ENCODE data around the gene PPT1.

PPT1 gene

DNA sequence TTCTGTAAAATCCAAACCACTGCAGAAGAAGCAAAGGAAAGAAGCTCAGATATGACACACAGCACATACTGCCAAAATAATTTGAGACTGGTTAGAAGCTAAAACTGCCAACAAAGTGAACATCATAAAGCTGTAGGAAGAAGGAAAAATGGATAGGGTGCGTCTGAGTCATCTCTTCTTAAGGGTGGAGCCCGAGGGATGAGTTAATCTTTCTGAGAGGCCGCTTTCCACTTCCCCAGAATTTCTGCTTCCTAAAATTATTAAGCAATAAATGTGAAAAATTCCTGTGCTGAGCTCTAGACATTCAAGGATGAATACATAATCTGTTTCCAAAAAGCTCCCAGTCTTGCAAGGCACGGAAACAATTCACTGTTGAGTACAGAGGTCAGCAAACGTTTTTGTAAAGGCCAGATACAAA is 20.1 kb downstream of the PPT1 start:
- no peaks in the 10 kb centered on the region for H3K4me1 ChIP-seq (ENCODE audit: insufficient read depth, low read length)
- peaks cover 23% of the 10 kb centered on the region for H3K36me3 ChIP-seq (ENCODE audit: insufficient read depth, low read length)
- no peak overlapping the region for H3K9ac ChIP-seq (ENCODE audit: low read depth, low read length)
- H3K9me3 ChIP-seq (ENCODE audit: control insufficient read depth, insufficient read depth, low read length), result no peaks in the 10 kb centered on the region

DNA sequence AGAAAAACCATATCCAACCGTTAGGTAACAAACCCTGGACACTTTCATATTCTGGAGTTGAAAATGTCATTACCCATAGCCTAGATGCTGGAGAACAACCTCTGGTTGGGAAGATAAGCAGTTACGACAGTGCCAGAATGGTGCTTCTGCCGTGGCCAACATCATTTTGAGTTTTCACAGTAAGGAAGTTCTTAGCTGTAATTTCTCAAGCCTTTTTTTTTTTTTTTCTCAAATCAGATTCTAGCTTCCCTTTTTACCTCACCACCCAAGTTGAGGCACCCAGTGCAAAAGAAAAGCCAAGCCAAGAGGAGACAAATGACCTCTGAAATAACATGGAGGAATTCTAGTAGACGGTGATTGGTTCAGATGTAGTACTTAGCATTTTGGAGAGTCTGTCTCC is 21.8 kb downstream of the PPT1 start:
- Histone ChIP-seq H3K9me3 (ENCODE audit: control insufficient read depth, insufficient read depth, low read length) (no peaks in the 10 kb centered on the region), H3K36me3 (ENCODE audit: insufficient read depth, low read length) (peaks cover 34% of the 10 kb centered on the region), H3K9ac (ENCODE audit: low read depth, low read length) (no peak overlapping the region), H3K4me1 (ENCODE audit: insufficient read depth, low read length) (no peaks in the 10 kb centered on the region)

GRCh38 chr1:40073062-40073461 is 24.0 kb downstream of the PPT1 start:
- Histone ChIP-seq H3K9ac (ENCODE audit: low read depth, low read length) (no peak overlapping the region), H3K36me3 (ENCODE audit: insufficient read depth, low read length) (peaks cover 41% of the 10 kb centered on the region), H3K4me1 (ENCODE audit: insufficient read depth, low read length) (no peaks in the 10 kb centered on the region), H3K9me3 (ENCODE audit: control insufficient read depth, insufficient read depth, low read length) (no peaks in the 10 kb centered on the region)

DNA sequence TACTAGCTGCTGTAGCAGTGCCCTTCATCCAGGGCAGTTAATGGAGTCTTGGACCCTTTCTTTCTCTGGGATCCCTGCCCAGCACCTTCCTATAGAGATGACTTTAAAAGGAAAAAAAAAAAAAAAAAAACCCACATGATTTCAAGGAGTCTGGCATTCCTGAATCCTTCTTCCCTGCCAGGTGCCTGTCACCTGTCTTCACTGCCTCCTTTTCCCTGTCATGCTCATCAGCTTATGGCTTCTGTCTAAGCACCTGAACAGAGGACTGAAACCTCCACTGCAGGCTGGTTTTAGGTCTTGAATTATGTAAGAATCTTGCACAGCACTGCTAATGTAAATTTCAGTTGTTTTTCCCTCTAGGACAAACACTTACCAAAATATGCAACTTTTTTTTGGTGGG is 24.9 kb downstream of the PPT1 start:
- Histone ChIP-seq H3K4me1 (ENCODE audit: insufficient read depth, low read length) (no peaks in the 10 kb centered on the region), H3K36me3 (ENCODE audit: insufficient read depth, low read length) (peaks cover 46% of the 10 kb centered on the region), H3K9me3 (ENCODE audit: control insufficient read depth, insufficient read depth, low read length) (no peaks in the 10 kb centered on the region), H3K9ac (ENCODE audit: low read depth, low read length) (no peak overlapping the region)

DNA sequence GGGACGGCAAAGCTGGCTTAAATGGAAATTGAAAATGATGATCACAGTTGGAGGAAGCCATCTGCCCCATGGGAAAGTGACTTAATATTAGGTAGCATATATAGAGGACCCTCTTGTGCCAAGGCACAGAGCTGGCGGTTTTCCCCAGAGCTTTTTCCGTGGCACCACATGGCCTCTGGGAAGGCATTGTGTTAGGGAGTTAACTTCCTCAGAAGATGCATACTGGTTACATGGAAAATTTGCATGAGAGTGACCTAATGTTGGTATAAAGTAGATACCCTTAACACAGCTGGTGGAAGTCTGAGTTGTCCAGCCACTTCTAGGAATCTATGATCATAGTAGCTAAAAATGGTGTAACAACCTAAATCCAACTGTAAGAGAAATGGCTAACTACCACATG is 29.2 kb downstream of the PPT1 start:
- Histone ChIP-seq H3K9ac (ENCODE audit: low read depth, low read length) (no peak overlapping the region), H3K9me3 (ENCODE audit: control insufficient read depth, insufficient read depth, low read length) (no peaks in the 10 kb centered on the region), H3K4me1 (ENCODE audit: insufficient read depth, low read length) (no peaks in the 10 kb centered on the region), H3K36me3 (ENCODE audit: insufficient read depth, low read length) (peaks cover 67% of the 10 kb centered on the region)

GRCh38 chr1:40067023-40067422 is 30.0 kb downstream of the PPT1 start:
- Histone ChIP-seq H3K36me3 (ENCODE audit: insufficient read depth, low read length) (peaks cover 65% of the 10 kb centered on the region), H3K9me3 (ENCODE audit: control insufficient read depth, insufficient read depth, low read length) (no peaks in the 10 kb centered on the region)

GRCh38 chr1:40064797-40065499 is 32.1 kb downstream of the PPT1 start:
- Histone ChIP-seq H3K9me3 (ENCODE audit: control insufficient read depth, insufficient read depth, low read length) (no peaks in the 10 kb centered on the region), H3K9ac (ENCODE audit: low read depth, low read length) (no peak overlapping the region), H3K36me3 (ENCODE audit: insufficient read depth, low read length) (peaks cover 66% of the 10 kb centered on the region), H3K4me1 (ENCODE audit: insufficient read depth, low read length) (peaks cover 4% of the 10 kb centered on the region)

More at GRCh38 chr1:40067023-40067422, 30.0 kb downstream of the PPT1 start:
- Histone ChIP-seq H3K9ac (ENCODE audit: low read depth, low read length) (no peak overlapping the region), H3K4me1 (ENCODE audit: insufficient read depth, low read length) (no peaks in the 10 kb centered on the region)

- H3K9me3 ChIP-seq (ENCODE audit: control insufficient read depth, insufficient read depth, low read length), result no peaks in the 10 kb centered on the region
- H3K9ac ChIP-seq (ENCODE audit: low read depth, low read length), result no peak overlapping the region; the same call in 1 of the 2 replicates
- H3K4me1 ChIP-seq (ENCODE audit: insufficient read depth, low read length), result peaks cover 21% of the 10 kb centered on the region
- H3K36me3 ChIP-seq (ENCODE audit: insufficient read depth, low read length), result peaks cover 38% of the 10 kb centered on the region
Observed at GRCh38 chr1:40059960-40060750, 36.9 kb downstream of the PPT1 start.

GRCh38 chr1:40059338-40059959 is 37.6 kb downstream of the PPT1 start:
- peaks cover 21% of the 10 kb centered on the region for H3K4me1 ChIP-seq (ENCODE audit: insufficient read depth, low read length)

GRCh38 chr1:40058453-40059337 is 38.4 kb downstream of the PPT1 start:
- Histone ChIP-seq H3K9me3 (ENCODE audit: control insufficient read depth, insufficient read depth, low read length) (no peaks in the 10 kb centered on the region), H3K4me1 (ENCODE audit: insufficient read depth, low read length) (peaks cover 21% of the 10 kb centered on the region), H3K36me3 (ENCODE audit: insufficient read depth, low read length) (peaks cover 25% of the 10 kb centered on the region), H3K9ac (ENCODE audit: low read depth, low read length) (no peak overlapping the region)

More at GRCh38 chr1:40059338-40059959, 37.6 kb downstream of the PPT1 start:
- H3K36me3 ChIP-seq (ENCODE audit: insufficient read depth, low read length), result peaks cover 32% of the 10 kb centered on the region
- H3K9ac ChIP-seq (ENCODE audit: low read depth, low read length), result no peak overlapping the region; the same call in 1 of the 2 replicates
- no peaks in the 10 kb centered on the region for H3K9me3 ChIP-seq (ENCODE audit: control insufficient read depth, insufficient read depth, low read length)

GRCh38 chr1:40058097-40058452 is 39.0 kb downstream of the PPT1 start:
- Histone ChIP-seq H3K36me3 (ENCODE audit: insufficient read depth, low read length) (peaks cover 21% of the 10 kb centered on the region), H3K9me3 (ENCODE audit: control insufficient read depth, insufficient read depth, low read length) (no peaks in the 10 kb centered on the region), H3K4me1 (ENCODE audit: insufficient read depth, low read length) (peaks cover 21% of the 10 kb centered on the region), H3K9ac (ENCODE audit: low read depth, low read length) (no peak overlapping the region)

DNA sequence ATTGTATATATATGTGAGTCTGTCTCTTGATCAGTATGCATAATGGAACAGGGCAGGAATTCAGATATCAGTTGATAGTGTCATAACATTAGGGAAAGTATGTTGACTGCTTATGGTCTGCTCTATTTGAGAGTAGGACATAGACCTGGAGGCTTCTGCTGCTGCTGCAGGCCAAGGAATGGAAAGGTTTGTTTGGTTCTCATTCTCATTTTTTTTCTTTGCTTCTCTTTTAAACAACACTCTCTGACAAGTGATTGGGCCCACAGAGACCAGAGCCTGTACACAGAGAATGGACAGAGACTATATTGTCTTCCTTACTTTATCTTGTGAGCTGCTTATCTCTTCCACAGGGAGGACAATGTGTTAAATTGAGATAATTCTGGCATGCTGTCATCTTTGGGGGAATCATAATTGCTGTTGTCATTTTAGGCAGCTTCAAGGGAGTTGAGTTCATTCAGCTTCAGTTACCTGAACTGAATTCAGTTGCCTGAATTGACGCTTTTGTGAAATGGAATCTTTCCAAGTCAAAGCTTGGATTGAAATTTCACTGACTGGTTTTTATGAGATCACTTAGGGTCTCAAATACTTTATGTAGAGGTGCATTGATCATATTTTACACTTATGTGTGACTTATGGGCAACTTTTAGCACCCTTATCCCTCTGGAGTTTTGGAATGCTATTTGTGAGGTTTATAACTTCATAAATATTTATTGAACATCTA is 39.6 kb downstream of the PPT1 start:
- Histone ChIP-seq H3K9ac (ENCODE audit: low read depth, low read length) (no peak overlapping the region), H3K36me3 (ENCODE audit: insufficient read depth, low read length) (peaks cover 21% of the 10 kb centered on the region), H3K9me3 (ENCODE audit: control insufficient read depth, insufficient read depth, low read length) (no peaks in the 10 kb centered on the region), H3K4me1 (ENCODE audit: insufficient read depth, low read length) (peaks cover 21% of the 10 kb centered on the region)

DNA sequence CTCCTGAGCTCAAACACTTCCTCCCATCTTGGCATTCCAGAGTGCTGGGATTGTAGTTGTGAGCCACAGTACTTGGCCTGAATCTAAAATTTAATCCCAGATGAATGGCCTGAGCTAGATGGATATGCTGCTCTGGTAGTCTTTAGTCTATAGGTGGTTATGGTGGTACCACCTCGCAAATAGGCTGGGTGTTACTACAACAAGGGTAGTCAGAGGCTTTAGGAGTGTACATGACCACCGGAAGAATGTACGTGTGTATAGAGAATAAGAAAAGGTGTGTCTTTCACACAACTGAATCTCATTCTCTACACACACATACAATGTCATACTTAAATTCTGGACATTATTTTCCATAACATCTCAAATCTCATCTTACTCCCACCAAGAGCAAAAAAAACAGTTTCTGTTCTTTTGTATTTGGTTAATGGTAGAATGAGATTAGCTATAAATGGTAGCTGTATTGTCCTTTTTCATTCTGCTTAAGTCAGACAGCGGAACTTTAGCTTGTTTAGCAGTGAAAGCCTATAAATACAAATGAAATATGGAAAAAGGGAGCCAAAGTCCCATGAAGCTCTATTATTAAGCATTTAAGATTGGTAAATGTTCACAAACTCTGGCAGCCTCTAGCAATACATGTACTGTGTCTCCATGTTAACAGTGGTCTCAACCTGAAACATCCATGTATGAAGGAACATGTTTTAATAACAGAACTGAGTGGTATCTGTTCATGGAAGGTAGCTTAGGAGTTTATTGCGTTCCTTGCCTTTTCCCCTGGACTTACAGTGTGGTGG is 40.3 kb downstream of the PPT1 start:
- Histone ChIP-seq H3K4me1 (ENCODE audit: insufficient read depth, low read length) (peaks cover 21% of the 10 kb centered on the region), H3K9ac (ENCODE audit: low read depth, low read length) (no peak overlapping the region), H3K9me3 (ENCODE audit: control insufficient read depth, insufficient read depth, low read length) (no peaks in the 10 kb centered on the region), H3K36me3 (ENCODE audit: insufficient read depth, low read length) (peaks cover 17% of the 10 kb centered on the region)

Measured in ES-I3 (cell line).